ENCODE data around the gene LIPC. TPM values are rescaled to one million over a fixed set of nuclear protein-coding genes. Genes with fewer than 3 reads are reported as not detected.

LIPC gene
- polyA plus RNA-seq, 1 donor (not counting 4 experiments of a cell fraction or from before 2014, with no cell fraction given) = not detected

- Histone ChIP-seq H3K9ac (ENCODE audit: control insufficient read depth, extremely low read depth, insufficient read depth, low read length) (no peak overlapping the region), H3K9me3 (ENCODE audit: control insufficient read depth, low read depth, low read length) (no peaks in the 10 kb centered on the region), H2AFZ (ENCODE audit: control insufficient read depth, low read length) (no peak overlapping the region), H3K9me1 (ENCODE audit: control insufficient read depth, extremely low read depth, insufficient read depth, low read length) (no peaks in the 10 kb centered on the region), H3K4me1 (ENCODE audit: control insufficient read depth, extremely low read depth, insufficient read depth, low read length) (no peaks in the 10 kb centered on the region), H3K4me2 (ENCODE audit: control insufficient read depth, extremely low read depth, insufficient read depth, low read depth, low read length) (no peak overlapping the region), H3K79me2 (ENCODE audit: control insufficient read depth, insufficient read depth, low read length) (no peaks in the 10 kb centered on the region), H3K4me3 (ENCODE audit: control insufficient read depth in 2 of 3, extremely low read depth in 1 of 3, insufficient read depth in 2 of 3, low read depth in 1 of 3, low read length in 3 of 3) (no peak overlapping the region), H4K20me1 (ENCODE audit: control insufficient read depth, extremely low read depth, insufficient read depth, low read length) (no peaks in the 10 kb centered on the region), H3K36me3 (ENCODE audit: control insufficient read depth in 2 of 2, extremely low read depth in 1 of 2, insufficient read depth in 2 of 2, low read length in 2 of 2) (peaks cover 2 to 12% of the 10 kb centered on the region in 2 experiments), H3K27me3 (ENCODE audit: control insufficient read depth, extremely low read depth, insufficient read depth, low read length) (no peaks in the 10 kb centered on the region), H3K27ac (ENCODE audit: control insufficient read depth, insufficient read depth, low read length) (no peak overlapping the region)
- DNase-seq (ENCODE audit: low read depth, low spot score) (no peak), FAIRE-seq (no peak)
- dilution Hi-C loops (cut with MboI; ENCODE audit: extremely low pct_ligation_motif_present, low sequenced_read_pairs) = no loop called here
- TF ChIP-seq, protein P1, sequence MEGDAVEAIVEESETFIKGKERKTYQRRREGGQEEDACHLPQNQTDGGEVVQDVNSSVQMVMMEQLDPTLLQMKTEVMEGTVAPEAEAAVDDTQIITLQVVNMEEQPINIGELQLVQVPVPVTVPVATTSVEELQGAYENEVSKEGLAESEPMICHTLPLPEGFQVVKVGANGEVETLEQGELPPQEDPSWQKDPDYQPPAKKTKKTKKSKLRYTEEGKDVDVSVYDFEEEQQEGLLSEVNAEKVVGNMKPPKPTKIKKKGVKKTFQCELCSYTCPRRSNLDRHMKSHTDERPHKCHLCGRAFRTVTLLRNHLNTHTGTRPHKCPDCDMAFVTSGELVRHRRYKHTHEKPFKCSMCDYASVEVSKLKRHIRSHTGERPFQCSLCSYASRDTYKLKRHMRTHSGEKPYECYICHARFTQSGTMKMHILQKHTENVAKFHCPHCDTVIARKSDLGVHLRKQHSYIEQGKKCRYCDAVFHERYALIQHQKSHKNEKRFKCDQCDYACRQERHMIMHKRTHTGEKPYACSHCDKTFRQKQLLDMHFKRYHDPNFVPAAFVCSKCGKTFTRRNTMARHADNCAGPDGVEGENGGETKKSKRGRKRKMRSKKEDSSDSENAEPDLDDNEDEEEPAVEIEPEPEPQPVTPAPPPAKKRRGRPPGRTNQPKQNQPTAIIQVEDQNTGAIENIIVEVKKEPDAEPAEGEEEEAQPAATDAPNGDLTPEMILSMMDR (optimal IDR thresholded peaks at IDR 0.05 in 1 of 3, IDR thresholded peaks at IDR 0.05 in 1 of 3, conservative IDR thresholded peaks at IDR 0.05 in 1 of 3; ENCODE audit: extremely low read depth in 1 of 3, insufficient read depth in 2 of 3, low read length in 3 of 3) = no peak
- no peak for TF ChIP-seq EZH2 (IDR thresholded peaks at IDR 0.05; ENCODE audit: low read length)
Measured at GRCh38 chr15:58605931-58606530, 174.2 kb downstream of the LIPC start.

GRCh38 chr15:58606577-58607080 lies 174.8 kb downstream of the LIPC start:
- Histone ChIP-seq H3K4me3 (ENCODE audit: control insufficient read depth in 2 of 3, extremely low read depth in 1 of 3, insufficient read depth in 2 of 3, low read depth in 1 of 3, low read length in 3 of 3) (no peak overlapping the region), H3K9me3 (ENCODE audit: control insufficient read depth, low read depth, low read length) (no peaks in the 10 kb centered on the region), H4K20me1 (ENCODE audit: control insufficient read depth, extremely low read depth, insufficient read depth, low read length) (no peaks in the 10 kb centered on the region), H3K9ac (ENCODE audit: control insufficient read depth, extremely low read depth, insufficient read depth, low read length) (no peak overlapping the region), H3K4me2 (ENCODE audit: control insufficient read depth, extremely low read depth, insufficient read depth, low read depth, low read length) (no peak overlapping the region), H3K27me3 (ENCODE audit: control insufficient read depth, extremely low read depth, insufficient read depth, low read length) (no peaks in the 10 kb centered on the region), H3K27ac (ENCODE audit: control insufficient read depth, insufficient read depth, low read length) (no peak overlapping the region), H3K79me2 (ENCODE audit: control insufficient read depth, insufficient read depth, low read length) (no peaks in the 10 kb centered on the region), H3K4me1 (ENCODE audit: control insufficient read depth, extremely low read depth, insufficient read depth, low read length) (no peaks in the 10 kb centered on the region), H2AFZ (ENCODE audit: control insufficient read depth, low read length) (no peak overlapping the region), H3K36me3 (ENCODE audit: control insufficient read depth in 2 of 2, extremely low read depth in 1 of 2, insufficient read depth in 2 of 2, low read length in 2 of 2) (peaks cover 2 to 14% of the 10 kb centered on the region in 2 experiments), H3K9me1 (ENCODE audit: control insufficient read depth, extremely low read depth, insufficient read depth, low read length) (no peaks in the 10 kb centered on the region)
- DNase-seq (ENCODE audit: low read depth, low spot score) = no peak
- dilution Hi-C loops (cut with MboI; ENCODE audit: extremely low pct_ligation_motif_present, low sequenced_read_pairs) = no loop called here
- no peak for TF ChIP-seq EZH2 (IDR thresholded peaks at IDR 0.05; ENCODE audit: low read length)
- TF ChIP-seq, protein P1 (optimal IDR thresholded peaks at IDR 0.05 in 1 of 3, IDR thresholded peaks at IDR 0.05 in 1 of 3, conservative IDR thresholded peaks at IDR 0.05 in 1 of 3; ENCODE audit: extremely low read depth in 1 of 3, insufficient read depth in 2 of 3, low read length in 3 of 3) = no peak
- FAIRE-seq = no peak
